Uterus (tissue), 2 donors: ENCODE results near the gene MYO1G.

Experiments
- POLR2A ChIP-seq, 2 donors: fragments of 450-650 bp; IDR thresholded peaks; one replicate each; pipeline ENCODE4 v1.6.1; 2016; ENCODE audit warnings: antibody characterized with exemption in 2 of 2, mild to moderate bottlenecking in 1 of 2, moderate library complexity in 1 of 2
- TF ChIP-seq, protein P1 (sequence below), 4 experiments: fragments of 200-600 bp in 2 of 4; fragments of 450-650 bp in 2 of 4; sonication (generic) in 2 of 4; IDR thresholded peaks; one replicate each; pipeline ENCODE4 v1.5.1; 2016 to 2019; ENCODE audit warnings: antibody characterized with exemption in 4 of 4, mild to moderate bottlenecking in 2 of 4, moderate library complexity in 1 of 4

DNA sequence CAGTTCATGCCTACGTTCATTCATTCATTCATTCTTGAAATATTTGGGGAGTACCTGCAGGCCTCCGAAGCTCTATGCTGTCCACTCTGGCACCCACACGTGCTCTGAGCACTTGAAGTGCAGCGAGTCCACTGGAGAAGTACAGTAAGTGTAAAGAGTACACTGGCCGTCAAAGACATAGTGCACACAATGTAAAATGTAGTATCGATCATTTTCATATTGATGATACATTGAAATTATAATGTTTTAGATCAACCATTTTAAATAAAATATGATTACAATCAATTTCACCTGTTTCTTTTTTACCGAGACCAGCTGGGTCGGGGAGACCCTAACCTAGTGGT, 56.5 kb downstream of the MYO1G start:
- no peak for TF ChIP-seq POLR2A (IDR thresholded peaks at IDR 0.05)
- TF ChIP-seq, protein P1, sequence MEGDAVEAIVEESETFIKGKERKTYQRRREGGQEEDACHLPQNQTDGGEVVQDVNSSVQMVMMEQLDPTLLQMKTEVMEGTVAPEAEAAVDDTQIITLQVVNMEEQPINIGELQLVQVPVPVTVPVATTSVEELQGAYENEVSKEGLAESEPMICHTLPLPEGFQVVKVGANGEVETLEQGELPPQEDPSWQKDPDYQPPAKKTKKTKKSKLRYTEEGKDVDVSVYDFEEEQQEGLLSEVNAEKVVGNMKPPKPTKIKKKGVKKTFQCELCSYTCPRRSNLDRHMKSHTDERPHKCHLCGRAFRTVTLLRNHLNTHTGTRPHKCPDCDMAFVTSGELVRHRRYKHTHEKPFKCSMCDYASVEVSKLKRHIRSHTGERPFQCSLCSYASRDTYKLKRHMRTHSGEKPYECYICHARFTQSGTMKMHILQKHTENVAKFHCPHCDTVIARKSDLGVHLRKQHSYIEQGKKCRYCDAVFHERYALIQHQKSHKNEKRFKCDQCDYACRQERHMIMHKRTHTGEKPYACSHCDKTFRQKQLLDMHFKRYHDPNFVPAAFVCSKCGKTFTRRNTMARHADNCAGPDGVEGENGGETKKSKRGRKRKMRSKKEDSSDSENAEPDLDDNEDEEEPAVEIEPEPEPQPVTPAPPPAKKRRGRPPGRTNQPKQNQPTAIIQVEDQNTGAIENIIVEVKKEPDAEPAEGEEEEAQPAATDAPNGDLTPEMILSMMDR (IDR thresholded peaks at IDR 0.05): no peak
